Pancreas (tissue), 10 donors: ENCODE measurements around the gene SH2D2A. TPM values are rescaled to one million over a fixed set of nuclear protein-coding genes. Genes with fewer than 3 reads are reported as not detected.
A peak's percentile ranks its signal among the peaks of the same experiment; 100 is the strongest.

Experiments
- ATAC-seq, 4 donors: fragments of 200-7000 bp; cut with Tn5 transposase; one replicate each; pipeline versions ENCODE4 v1.8.0 to v1.9.1; 2020; ENCODE audit warnings: mild to moderate bottlenecking in 4 of 4, moderate library complexity in 4 of 4
- DNase-seq, 6 donors: peaks; one replicate each; pipeline ENCODE4 v3.0.0-alpha.2; 2020
- FAIRE-seq: peaks from 2 replicates; lab custom pipeline; 2012; peaks lifted over from hg19 to GRCh38; lab: Jason Lieb, UNC
- H3K27ac ChIP-seq, 4 donors: fragments of 200-600 bp; sonication (generic); 1 replicate in 3 of 4; 2 replicates in 1 of 4; pipeline versions ENCODE4 v1.5.0 to v1.8.0; 2020
- H3K27me3 ChIP-seq, 4 donors: fragments of 200-600 bp; one replicate each; pipeline ENCODE4 v1.8.0; 2021
- H3K36me3 ChIP-seq, 3 donors: fragments of 200-600 bp; sonication (generic) in 1 of 3; one replicate each; pipeline versions ENCODE4 v1.5.0 to v1.8.0; 2020 to 2021
- H3K4me1 ChIP-seq, 3 donors: fragments of 200-600 bp; one replicate each; pipeline ENCODE4 v1.8.0; 2021
- H3K4me3 ChIP-seq, 4 donors: fragments of 200-600 bp; sonication (generic) in 2 of 4; one replicate each; pipeline versions ENCODE4 v1.5.0 to v1.8.0; 2020 to 2021
- H3K9me3 ChIP-seq, 4 donors: fragments of 200-600 bp; one replicate each; pipeline ENCODE4 v1.8.0; 2021
- CTCF ChIP-seq, 4 donors: fragments of 200-600 bp; sonication (generic) in 3 of 4; IDR thresholded peaks; one replicate each; pipeline versions ENCODE4 v1.5.0 to v1.8.0; 2021; ENCODE audit warnings: antibody characterized with exemption in 4 of 4
- WGBS, 2 donors: extraction: QIAGEN DNeasy Blood & Tissue Kit; methylation state at CpG; one replicate each; pipeline ENCODE4 v1.1.7; 2013; 5-methylcytosine and 5-hydroxymethylcytosine counted together
- intact Hi-C, 3 donors: fragments of 100-400 bp; cut with DNase I; formaldehyde crosslinking; loops; one replicate each; pipeline versions ENCODE4 v1.11.1 to v1.14.2; 2022
- polyA plus RNA-seq, 2 donors: library from polyadenylated mRNA; stranded (reverse); fragments of 200-250 nt; gene quantifications; one replicate each; pipeline ENCODE4 v1.2.3, GENCODE V29; 2013
- total RNA-seq, 6 donors: library from RNA; stranded (reverse); fragmentation: NEBNext Ultra II Directional in 4 of 6; extraction: Animal tissue kit (Norgen Biotek cat#: 25700) in 4 of 6; gene quantifications; one replicate each; pipeline versions ENCODE4 v1.2.1 to v1.2.4, GENCODE V29; 2021 to 2023
- donor health status: healthy with polysubstance abuse.
- donor health status: DM: no; HTN: no; CAD: no; lungs with moderate emphysema.
- donor health status: DM: no; HTN: no; CAD: no.
- donor health status: control.
- donor health status: control.
- donor health status: Bipolar disorder and iron deficiency.
- donor health status: DM: yes; HTN: yes; CAD: no.
- donor health status: DM: no; HTN: no; CAD: no.
- donor health status: DM: no; HTN: no; CAD: no.
- donor health status: DM: yes; HTN: yes; CAD: no.

Gene SH2D2A
- total and polyA plus RNA-seq, 8 donors = 0.16 to 1.5 (median 0.71) TPM

- FAIRE-seq = no peak
- intact Hi-C loops = no loop called here
- WGBS, 2 donors = 92 to 97% methylated on average over 6 of the region's 6 CpGs
- peaks cover 0 to 30% (median 11%) of the 10 kb centered on the region in 3 donors for H3K36me3 ChIP-seq
- no peaks in the 10 kb centered on the region for H3K9me3 ChIP-seq
- no peak overlapping the region for H3K4me3 ChIP-seq
- H3K4me1 ChIP-seq = no peaks in the 10 kb centered on the region
- H3K27ac ChIP-seq = no peak overlapping the region
- no peak for DNase-seq
- H3K27me3 ChIP-seq = no peaks in the 10 kb centered on the region
- TF ChIP-seq CTCF (IDR thresholded peaks at IDR 0.05) = no peak
- ATAC-seq = no peak
Observed at GRCh38 chr1:156785458-156785857, 31.2 kb downstream of the SH2D2A start.

- intact Hi-C loops = no loop called here
- Histone ChIP-seq H3K27me3 (no peaks in the 10 kb centered on the region), H3K36me3 (peaks cover 0 to 15% (median 5%) of the 10 kb centered on the region in 3 donors), H3K27ac (no peak overlapping the region), H3K9me3 (no peaks in the 10 kb centered on the region), H3K4me3 (no peak overlapping the region), H3K4me1 (peaks cover 0 to 3% (median 0%) of the 10 kb centered on the region in 3 donors)
- ATAC-seq (peak in 1 of 4 donors; percentile 44), DNase-seq (no peak), FAIRE-seq (no peak)
- no peak for TF ChIP-seq CTCF (IDR thresholded peaks at IDR 0.05)
Observed at GRCh38 chr1:156781585-156782186, 35.0 kb downstream of the SH2D2A start.

GRCh38 chr1:156777573-156777972 is 39.1 kb downstream of the SH2D2A start:
- no peak for TF ChIP-seq CTCF (IDR thresholded peaks at IDR 0.05)
- no peak for ATAC-seq
- H3K27me3 ChIP-seq = no peaks in the 10 kb centered on the region
- no peaks in the 10 kb centered on the region for H3K36me3 ChIP-seq
- no peak for DNase-seq
- H3K4me1 ChIP-seq = peaks cover 0 to 11% (median 0%) of the 10 kb centered on the region in 3 donors
- no peaks in the 10 kb centered on the region for H3K9me3 ChIP-seq
- H3K27ac ChIP-seq = no peak overlapping the region
- WGBS, 2 donors = 3 to 11% methylated on average over 1 of the region's 1 CpG
- intact Hi-C loops = no loop called here
- no peak for FAIRE-seq
- no peak overlapping the region for H3K4me3 ChIP-seq

GRCh38 chr1:156776942-156777341 is 39.7 kb downstream of the SH2D2A start:
- H3K4me1 ChIP-seq = peaks cover 0 to 14% (median 0%) of the 10 kb centered on the region in 3 donors
- WGBS, 2 donors = 64 to 73% methylated on average over 4 of the region's 4 CpGs
- intact Hi-C loops = no loop called here

More at GRCh38 chr1:156776942-156777341, 39.7 kb downstream of the SH2D2A start:
- no peak for TF ChIP-seq CTCF (IDR thresholded peaks at IDR 0.05)
- Histone ChIP-seq H3K9me3 (no peaks in the 10 kb centered on the region), H3K36me3 (no peaks in the 10 kb centered on the region), H3K4me3 (no peak overlapping the region), H3K27ac (no peak overlapping the region), H3K27me3 (no peaks in the 10 kb centered on the region)
- ATAC-seq (no peak), FAIRE-seq (no peak), DNase-seq (no peak)
